Measurements from ENCODE around the gene XPO6.
A peak's percentile ranks its signal among the peaks of the same experiment; 100 is the strongest.

Gene XPO6

DNA sequence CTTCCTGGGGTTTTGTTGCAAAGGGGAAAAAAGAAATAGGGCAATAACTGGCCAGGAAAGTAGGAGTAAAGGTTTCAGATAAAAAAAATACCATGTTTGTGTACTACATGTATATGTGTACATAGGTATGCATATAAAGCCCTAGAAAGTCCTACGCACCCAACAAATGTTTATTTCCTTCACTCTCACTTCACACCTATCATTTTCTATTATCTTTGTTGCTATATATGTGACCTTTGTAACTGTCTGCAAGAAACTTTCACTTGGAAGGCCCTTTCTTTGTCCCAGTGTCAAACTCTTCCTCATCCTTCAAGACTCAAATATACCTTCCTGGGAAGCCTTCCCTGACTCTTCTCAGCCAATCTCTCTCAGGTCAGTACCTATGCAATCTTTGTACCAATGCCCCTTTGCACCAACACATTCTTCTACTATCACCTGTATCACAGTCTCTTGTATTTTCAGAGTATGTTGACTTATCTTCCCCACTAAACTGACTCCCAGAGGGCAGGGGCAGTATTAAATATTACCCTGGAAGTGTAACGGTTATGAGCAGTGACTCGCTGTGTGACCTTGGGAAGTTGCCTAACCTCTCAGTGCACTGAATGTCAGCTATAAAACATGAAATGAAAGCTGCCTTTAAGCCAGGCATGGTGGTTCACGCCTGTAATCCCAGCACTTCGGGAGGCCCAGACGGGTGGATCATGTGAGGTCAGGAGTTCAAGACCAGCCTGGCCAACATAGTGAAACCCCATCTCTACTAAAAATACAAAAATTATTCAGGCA, 6.5 kb downstream of the XPO6 start:
- Mint-ChIP-seq H3K4me1 (ENCODE audit: low read depth in 2 of 2) (peaks cover 41 to 50% of the 10 kb centered on the region in 2 donors), H3K27ac (no peak overlapping the region), H3K27me3 (no peaks in the 10 kb centered on the region), H3K36me3 (ENCODE audit: insufficient read depth) (peaks cover 44% of the 10 kb centered on the region), H3K4me3 (no peak overlapping the region), H3K9me3 (no peaks in the 10 kb centered on the region)
- ATAC-seq (replicated peaks): no peak
- DNase-seq: no peak

DNA sequence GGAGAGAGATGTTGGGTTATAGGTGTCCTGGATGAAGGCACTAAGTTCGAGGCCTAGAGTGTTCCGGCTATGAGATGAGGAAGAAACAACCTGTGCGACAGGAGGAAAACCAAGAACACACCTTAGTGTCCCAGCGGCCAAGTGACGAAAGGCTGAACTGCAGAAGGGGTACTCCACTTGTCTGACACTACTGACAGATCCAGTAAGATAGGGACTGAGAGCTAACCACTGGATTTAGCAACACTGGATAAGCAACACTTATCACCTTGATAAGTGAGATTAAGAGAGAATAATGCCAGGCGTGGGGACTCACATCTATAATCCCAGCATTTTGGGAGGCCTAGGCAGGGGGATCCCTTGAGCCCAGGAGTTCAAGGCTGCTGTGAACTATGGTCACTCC, 7.1 kb downstream of the XPO6 start:
- no peak for ATAC-seq (replicated peaks)
- H3K4me1 Mint-ChIP-seq (ENCODE audit: low read depth in 2 of 2): peaks cover 34 to 49% of the 10 kb centered on the region in 2 donors

GRCh38 chr16:28204204-28204603, 7.6 kb downstream of the XPO6 start:
- H3K27me3 Mint-ChIP-seq: no peaks in the 10 kb centered on the region
- peaks cover 34 to 48% of the 10 kb centered on the region in 2 donors for H3K4me1 Mint-ChIP-seq (ENCODE audit: low read depth in 2 of 2)
- H3K27ac Mint-ChIP-seq: no peak overlapping the region
- peaks cover 35% of the 10 kb centered on the region for H3K36me3 Mint-ChIP-seq (ENCODE audit: insufficient read depth)
- ATAC-seq (replicated peaks) (no peak), DNase-seq (no peak)
- H3K4me3 Mint-ChIP-seq: no peak overlapping the region
- H3K9me3 Mint-ChIP-seq: no peaks in the 10 kb centered on the region

More for the DNA sequence above, 7.1 kb downstream of the XPO6 start:
- Mint-ChIP-seq H3K9me3 (no peaks in the 10 kb centered on the region), H3K27me3 (no peaks in the 10 kb centered on the region), H3K27ac (no peak overlapping the region), H3K4me3 (no peak overlapping the region), H3K36me3 (ENCODE audit: insufficient read depth) (peaks cover 39% of the 10 kb centered on the region)
- no peak for DNase-seq

GRCh38 chr16:28202147-28202746, 9.5 kb downstream of the XPO6 start:
- Mint-ChIP-seq H3K27me3 (no peaks in the 10 kb centered on the region), H3K27ac (peak overlapping the region in 1 of 2 donors; percentile 82), H3K4me1 (ENCODE audit: low read depth in 2 of 2) (peaks cover 21 to 32% of the 10 kb centered on the region in 2 donors), H3K9me3 (no peaks in the 10 kb centered on the region), H3K4me3 (peak overlapping the region; percentile 1 to 18), H3K36me3 (ENCODE audit: insufficient read depth) (peaks cover 36% of the 10 kb centered on the region)
- ATAC-seq (replicated peaks) (peak; percentile 88), DNase-seq (peak in 2 of 3 experiments; percentile 22 to 33)

GRCh38 chr16:28200661-28201060, 11.1 kb downstream of the XPO6 start:
- no peak overlapping the region for H3K4me3 Mint-ChIP-seq
- H3K9me3 Mint-ChIP-seq: no peaks in the 10 kb centered on the region
- ATAC-seq (replicated peaks) (no peak), DNase-seq (no peak)
- no peaks in the 10 kb centered on the region for H3K27me3 Mint-ChIP-seq
- peaks cover 42% of the 10 kb centered on the region for H3K36me3 Mint-ChIP-seq (ENCODE audit: insufficient read depth)
- H3K4me1 Mint-ChIP-seq (ENCODE audit: low read depth in 2 of 2): peaks cover 27 to 38% of the 10 kb centered on the region in 2 donors
- H3K27ac Mint-ChIP-seq: peak overlapping the region; percentile 44 to 65

GRCh38 chr16:28196387-28196987, 15.3 kb downstream of the XPO6 start:
- no peak for ATAC-seq (replicated peaks)

DNA sequence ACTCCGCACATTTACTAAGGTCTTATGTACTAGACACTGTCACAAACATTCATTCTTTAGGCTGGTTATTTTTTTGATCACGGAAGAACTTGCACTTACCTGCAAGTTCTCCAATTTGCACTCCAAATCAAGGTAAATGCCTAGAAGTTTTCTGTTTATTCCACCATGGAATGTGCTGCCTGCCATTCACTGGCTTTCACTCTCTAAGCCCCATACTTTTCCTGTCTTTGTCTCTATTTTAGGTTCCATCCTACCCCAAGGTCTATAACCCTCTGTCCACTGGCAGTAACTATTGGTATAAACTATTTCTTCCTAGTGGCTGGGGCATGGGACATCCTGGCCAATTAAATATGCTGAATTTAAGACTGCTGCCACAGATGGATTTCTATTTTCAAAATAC, 15.9 kb downstream of the XPO6 start:
- DNase-seq (no peak), ATAC-seq (replicated peaks) (no peak)
- H3K27me3 Mint-ChIP-seq: no peaks in the 10 kb centered on the region
- H3K36me3 Mint-ChIP-seq (ENCODE audit: insufficient read depth): peaks cover 38% of the 10 kb centered on the region
- H3K4me1 Mint-ChIP-seq (ENCODE audit: low read depth in 2 of 2): peaks cover 42 to 64% of the 10 kb centered on the region in 2 donors
- H3K9me3 Mint-ChIP-seq: no peaks in the 10 kb centered on the region
- H3K27ac Mint-ChIP-seq: peak overlapping the region; percentile 93 to 98
- H3K4me3 Mint-ChIP-seq: no peak overlapping the region

More at GRCh38 chr16:28196387-28196987, 15.3 kb downstream of the XPO6 start:
- H3K36me3 Mint-ChIP-seq (ENCODE audit: insufficient read depth): peaks cover 41% of the 10 kb centered on the region
- H3K27me3 Mint-ChIP-seq: no peaks in the 10 kb centered on the region
- H3K27ac Mint-ChIP-seq: peak overlapping the region; percentile 93 to 98
- DNase-seq: no peak
- no peaks in the 10 kb centered on the region for H3K9me3 Mint-ChIP-seq
- no peak overlapping the region for H3K4me3 Mint-ChIP-seq
- peaks cover 43 to 64% of the 10 kb centered on the region in 2 donors for H3K4me1 Mint-ChIP-seq (ENCODE audit: low read depth in 2 of 2)

DNA sequence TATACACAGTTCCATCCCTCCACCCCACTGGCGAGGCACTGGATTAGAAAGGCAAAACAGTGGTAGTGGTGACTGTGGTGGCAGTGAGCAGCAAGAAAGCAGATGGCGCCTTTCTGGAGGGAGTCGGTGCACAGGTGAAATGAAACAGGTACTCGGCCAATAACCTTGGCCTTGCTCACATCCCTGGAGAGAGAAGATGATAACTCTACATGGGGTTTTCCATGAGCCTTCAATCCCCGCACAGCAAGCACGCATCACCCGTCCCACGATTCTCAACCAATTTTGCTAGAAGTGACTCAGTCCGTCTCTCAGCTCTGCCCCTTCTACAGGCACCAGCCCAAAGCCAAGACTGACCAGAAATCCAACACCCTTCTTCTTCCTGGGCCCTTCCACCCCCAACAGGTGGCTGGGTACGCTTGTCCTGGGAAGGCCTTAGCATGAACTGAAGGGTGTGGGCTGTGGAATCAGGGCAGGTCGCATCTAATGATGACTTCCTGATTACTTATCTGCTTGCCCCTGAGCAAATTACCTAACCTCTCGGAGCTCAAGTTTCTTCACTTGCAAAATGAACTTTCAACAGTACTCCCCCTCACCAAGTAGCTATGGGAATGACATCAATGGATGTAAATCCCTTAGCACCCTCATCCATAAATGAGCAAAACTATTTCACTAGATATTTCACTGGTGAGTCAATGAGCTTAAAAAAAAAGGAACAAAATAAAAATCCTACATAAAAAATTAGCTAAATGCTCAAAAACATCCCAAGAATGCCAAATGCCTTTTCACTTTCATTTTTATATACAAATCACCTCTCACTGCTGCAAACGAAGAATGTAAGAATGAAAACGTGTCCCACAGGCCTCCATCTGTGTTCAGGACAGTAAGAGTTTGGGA, 18.0 kb downstream of the XPO6 start:
- Mint-ChIP-seq H3K27me3 (no peaks in the 10 kb centered on the region), H3K27ac (peak overlapping the region; percentile 93 to 98), H3K9me3 (no peaks in the 10 kb centered on the region), H3K36me3 (ENCODE audit: insufficient read depth) (peaks cover 39% of the 10 kb centered on the region), H3K4me3 (peak overlapping the region; percentile 79 to 82), H3K4me1 (ENCODE audit: low read depth in 2 of 2) (peaks cover 53 to 73% of the 10 kb centered on the region in 2 donors)
- DNase-seq: peak in 2 of 3 experiments; percentile 14 to 35
- ATAC-seq (replicated peaks): peak; percentile 20

DNA sequence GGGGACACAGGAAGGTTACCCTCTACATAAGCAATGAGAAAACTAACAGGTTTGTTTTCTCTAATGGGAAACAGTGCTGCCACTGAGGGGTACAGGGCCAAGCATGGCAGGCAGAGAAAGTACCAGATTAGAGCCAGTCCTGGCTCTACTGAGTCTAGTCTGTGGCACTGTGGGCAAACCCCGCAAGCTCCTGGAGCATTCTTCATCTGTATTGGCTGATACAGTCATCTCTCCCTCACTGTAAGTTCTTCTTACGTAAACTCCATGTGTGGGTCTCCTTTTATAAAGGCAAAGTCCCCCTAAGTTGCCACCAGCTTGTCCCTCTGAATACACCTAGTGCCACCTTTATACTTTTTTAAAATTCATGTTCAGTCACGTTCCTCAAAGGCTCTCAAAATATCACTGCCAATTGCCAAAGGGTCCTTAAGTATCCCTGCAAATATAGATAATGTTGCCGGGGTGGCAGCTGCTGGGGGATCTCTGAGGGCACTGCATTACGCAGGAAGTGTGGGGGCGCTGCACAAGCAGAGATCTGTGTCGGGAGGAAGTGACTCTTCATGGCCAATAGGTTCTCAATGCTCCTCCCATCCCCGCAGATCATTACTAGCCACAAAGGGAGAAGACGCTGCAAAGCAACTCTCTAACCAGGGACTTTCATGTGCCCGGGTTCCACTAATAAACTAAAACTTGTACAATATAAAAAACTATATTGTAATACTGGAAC, 18.8 kb downstream of the XPO6 start:
- ATAC-seq (replicated peaks) (peak; percentile 87), DNase-seq (peak; percentile 73 to 78 (median 75))
- Mint-ChIP-seq H3K4me3 (peak overlapping the region; percentile 79 to 82), H3K36me3 (ENCODE audit: insufficient read depth) (peaks cover 39% of the 10 kb centered on the region), H3K27me3 (no peaks in the 10 kb centered on the region), H3K27ac (peak overlapping the region; percentile 93 to 98), H3K4me1 (ENCODE audit: low read depth in 2 of 2) (peaks cover 59 to 80% of the 10 kb centered on the region in 2 donors), H3K9me3 (no peaks in the 10 kb centered on the region)

DNA sequence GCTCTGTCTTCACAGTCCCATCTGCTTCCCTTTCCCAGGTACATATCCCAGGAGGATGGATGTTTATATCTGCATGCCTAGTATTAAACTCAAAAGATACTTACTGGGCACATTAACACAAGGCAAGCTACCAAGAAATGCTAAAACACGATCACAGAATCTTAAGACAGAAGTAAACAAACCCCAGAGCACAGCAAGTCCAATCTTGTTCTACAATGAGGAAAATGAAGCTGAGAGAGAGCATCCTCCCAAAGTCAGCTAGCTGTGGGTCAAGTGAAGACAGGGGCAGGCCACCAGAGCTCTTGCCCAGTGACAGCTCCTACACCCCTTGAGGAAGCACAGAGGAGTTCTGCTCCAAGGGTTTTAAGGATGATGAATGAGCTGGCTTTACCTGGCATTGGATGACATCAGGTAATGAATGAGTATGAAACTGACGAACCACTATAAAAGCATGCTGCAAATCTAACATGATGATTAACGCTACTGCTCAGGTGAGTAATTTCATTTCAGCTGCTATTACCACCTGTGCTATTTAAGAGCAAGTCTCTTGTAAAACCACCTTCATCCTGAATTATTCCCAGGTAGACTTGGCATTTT, 20.3 kb downstream of the XPO6 start:
- Mint-ChIP-seq H3K4me3 (no peak overlapping the region), H3K9me3 (no peaks in the 10 kb centered on the region), H3K27me3 (no peaks in the 10 kb centered on the region), H3K36me3 (ENCODE audit: insufficient read depth) (peaks cover 26% of the 10 kb centered on the region), H3K4me1 (ENCODE audit: low read depth in 2 of 2) (peaks cover 60 to 89% of the 10 kb centered on the region in 2 donors), H3K27ac (peak overlapping the region; percentile 93 to 98)
- DNase-seq (no peak), ATAC-seq (replicated peaks) (no peak)

- Mint-ChIP-seq H3K4me1 (ENCODE audit: low read depth in 2 of 2) (peaks cover 61 to 86% of the 10 kb centered on the region in 2 donors), H3K27ac (peak overlapping the region; percentile 90 to 91), H3K36me3 (ENCODE audit: insufficient read depth) (peaks cover 17% of the 10 kb centered on the region), H3K4me3 (peak overlapping the region; percentile 71 to 81), H3K27me3 (no peaks in the 10 kb centered on the region), H3K9me3 (no peaks in the 10 kb centered on the region)
- ATAC-seq (replicated peaks) (no peak), DNase-seq (no peak)
Observed at GRCh38 chr16:28189245-28189644, 22.5 kb downstream of the XPO6 start.
